PC-3 (cell line): Measurements from ENCODE around the gene NEXN. TPM values are rescaled to one million over a fixed set of nuclear protein-coding genes. Genes with fewer than 3 reads are reported as not detected.

Experiments
- ATAC-seq: fragments of 200-7000 bp; cut with Tn5 transposase; 2 replicates; pipeline ENCODE4 v1.9.1; 2020; ENCODE audit warnings: mild to moderate bottlenecking, moderate library complexity
- BruUV-seq: library from RNA; stranded (reverse); fragments of 400-500 nt; replicated peaks from 2 replicates; lab custom pipeline; 2021; lab: Mats Ljungman, UMichigan
- CTCF ChIA-PET: fragments of 300-600 bp; sonication (Branson Sonifier 250); formaldehyde crosslinking; loops from one replicate; lab custom pipeline; 2022; ENCODE audit warnings: antibody characterized with exemption; lab: Charles Lee
- POLR2A ChIA-PET: fragments of 300-600 bp; sonication (Branson Sonifier 250); formaldehyde crosslinking; loops from one replicate; lab custom pipeline; 2022; ENCODE audit warnings: antibody characterized with exemption; ENCODE audit not compliant: unreplicated experiment; lab: Charles Lee
- DNase-seq: peaks from one replicate; pipeline ENCODE4 v3.0.0-alpha.2; 2015
- H2AFZ ChIP-seq: fragments of 300-600 bp; sonication (generic); 2 replicates; pipeline ENCODE4 v1.6.0; 2016; ENCODE audit warnings: antibody characterized with exemption, low read length
- H3F3A ChIP-seq: fragments of 300-600 bp; sonication (generic); one replicate; pipeline ENCODE4 v1.6.0; 2017; ENCODE audit warnings: antibody characterized with exemption, low read length, control low read depth, mild to moderate bottlenecking; ENCODE audit not compliant: unreplicated experiment
- H3K27ac ChIP-seq: fragments of 300-600 bp; sonication (generic); 2 replicates; pipeline ENCODE4 v1.5.1; 2016; ENCODE audit warnings: mild to moderate bottlenecking, low read length
- H3K27me3 ChIP-seq: fragments of 300-600 bp; sonication (generic); 2 replicates; pipeline ENCODE4 v1.6.1; 2016; ENCODE audit warnings: low read length, mixed read lengths
- H3K36me3 ChIP-seq: fragments of 300-600 bp; sonication (generic); 2 replicates; pipeline ENCODE4 v1.6.1; 2016; ENCODE audit warnings: low read depth, mixed run types, low read length, mixed read lengths
- H3K4me1 ChIP-seq: fragments of 300-600 bp; sonication (generic); 2 replicates; pipeline ENCODE4 v1.5.1; 2016; ENCODE audit warnings: low read length; ENCODE audit not compliant: insufficient read depth
- H3K4me2 ChIP-seq: fragments of 300-600 bp; sonication (generic); 2 replicates; pipeline ENCODE4 v1.6.0; 2016; ENCODE audit warnings: low read length
- H3K4me3 ChIP-seq: fragments of 300-600 bp; sonication (generic); 2 replicates; pipeline ENCODE4 v1.5.1; 2016; ENCODE audit warnings: mild to moderate bottlenecking, low read length, mixed read lengths
- H3K79me2 ChIP-seq: fragments of 300-600 bp; sonication (generic); 2 replicates; pipeline ENCODE4 v1.6.1; 2017; ENCODE audit warnings: low read length, mixed read lengths
- H3K9ac ChIP-seq: fragments of 300-600 bp; sonication (generic); 2 replicates; pipeline ENCODE4 v1.6.0; 2016; ENCODE audit warnings: mild to moderate bottlenecking, low read length
- H3K9me2 ChIP-seq: fragments of 300-600 bp; sonication (generic); replicated peaks from 2 replicates; pipeline ENCODE4 v1.6.1; 2016; ENCODE audit warnings: mixed run types, low read length, mixed read lengths
- H3K9me3 ChIP-seq: fragments of 300-600 bp; sonication (generic); 2 replicates; pipeline ENCODE4 v1.6.1; 2016; ENCODE audit warnings: low read length, mixed read lengths
- H4K20me1 ChIP-seq: fragments of 300-600 bp; sonication (generic); 2 replicates; pipeline ENCODE4 v1.6.1; 2016; ENCODE audit warnings: low read length, mixed read lengths
- EZH2 ChIP-seq: fragments of 300-600 bp; sonication (generic); IDR thresholded peaks from one replicate; pipeline ENCODE4 v1.6.1; 2017; ENCODE audit warnings: antibody characterized with exemption, mild to moderate bottlenecking, low read length; ENCODE audit not compliant: unreplicated experiment
- EZH2phosphoT487 ChIP-seq: fragments of 300-600 bp; sonication (generic); IDR thresholded peaks from 2 replicates; pipeline ENCODE4 v1.6.1; 2018; ENCODE audit warnings: mild to moderate bottlenecking, antibody characterized with exemption, low read length, borderline replicate concordance
- intact Hi-C: fragments of 100-400 bp; cut with micrococcal nuclease; formaldehyde crosslinking; loops from 2 replicates; pipeline ENCODE4 v1.9.0; 2023
- total RNA-seq: library from RNA; depleted of rRNA; stranded (reverse); fragments of >200 nt; gene quantifications from 2 replicates; pipeline ENCODE4 v1.2.3, GENCODE V29; 2014
- TF ChIP-seq, protein P1 (sequence below): fragments of 300-600 bp; sonication (generic); conservative IDR thresholded peaks from 2 replicates; pipeline ENCODE4 v1.5.1; 2017; ENCODE audit warnings: antibody characterized with exemption, low read depth, mild to moderate bottlenecking, low read length

Gene NEXN
- total RNA-seq, 1 experiment from 2014 or later: 3.5 TPM

DNA sequence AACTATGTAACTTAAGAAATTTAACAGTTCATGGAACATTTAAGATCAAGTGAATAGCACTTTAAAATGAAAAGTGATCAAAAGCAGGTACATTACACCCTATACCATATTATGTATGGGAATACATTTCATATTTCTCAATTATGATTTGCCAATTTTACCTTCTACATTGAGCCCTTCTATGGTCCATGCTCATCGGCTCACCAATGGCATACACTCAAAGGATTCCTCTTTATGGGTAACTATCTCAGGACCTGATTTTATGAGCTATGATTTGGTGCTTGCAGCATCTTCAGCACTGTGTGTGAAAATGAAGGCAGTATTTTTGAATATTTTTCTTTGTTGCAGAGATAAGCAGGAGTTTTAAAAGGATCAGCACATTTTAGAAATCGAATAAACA, 56.9 kb downstream of the NEXN start:
- no peak overlapping the region for H3K27ac ChIP-seq
- peaks cover 72% of the 10 kb centered on the region for H3K36me3 ChIP-seq
- CTCF ChIA-PET: interaction anchor here (0.6 kb wide), 1 partner anchor 42 kb away, joined by 3 read pairs; no protein-coding TSS in a partner anchor
- H3K9me3 ChIP-seq: no peaks in the 10 kb centered on the region
- H2AFZ ChIP-seq: no peak overlapping the region
- H3K79me2 ChIP-seq: no peaks in the 10 kb centered on the region
- BruUV-seq: no TSS peak
- POLR2A ChIA-PET: no interaction called here
- H3K4me1 ChIP-seq: no peaks in the 10 kb centered on the region
- H3K27me3 ChIP-seq: no peaks in the 10 kb centered on the region
- ATAC-seq (no peak), DNase-seq (no peak)
- peaks cover 6% of the 10 kb centered on the region for H3F3A ChIP-seq
- H3K4me3 ChIP-seq: no peak overlapping the region
- TF ChIP-seq EZH2phosphoT487: no peak
- TF ChIP-seq, protein P1, sequence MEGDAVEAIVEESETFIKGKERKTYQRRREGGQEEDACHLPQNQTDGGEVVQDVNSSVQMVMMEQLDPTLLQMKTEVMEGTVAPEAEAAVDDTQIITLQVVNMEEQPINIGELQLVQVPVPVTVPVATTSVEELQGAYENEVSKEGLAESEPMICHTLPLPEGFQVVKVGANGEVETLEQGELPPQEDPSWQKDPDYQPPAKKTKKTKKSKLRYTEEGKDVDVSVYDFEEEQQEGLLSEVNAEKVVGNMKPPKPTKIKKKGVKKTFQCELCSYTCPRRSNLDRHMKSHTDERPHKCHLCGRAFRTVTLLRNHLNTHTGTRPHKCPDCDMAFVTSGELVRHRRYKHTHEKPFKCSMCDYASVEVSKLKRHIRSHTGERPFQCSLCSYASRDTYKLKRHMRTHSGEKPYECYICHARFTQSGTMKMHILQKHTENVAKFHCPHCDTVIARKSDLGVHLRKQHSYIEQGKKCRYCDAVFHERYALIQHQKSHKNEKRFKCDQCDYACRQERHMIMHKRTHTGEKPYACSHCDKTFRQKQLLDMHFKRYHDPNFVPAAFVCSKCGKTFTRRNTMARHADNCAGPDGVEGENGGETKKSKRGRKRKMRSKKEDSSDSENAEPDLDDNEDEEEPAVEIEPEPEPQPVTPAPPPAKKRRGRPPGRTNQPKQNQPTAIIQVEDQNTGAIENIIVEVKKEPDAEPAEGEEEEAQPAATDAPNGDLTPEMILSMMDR: no peak
- TF ChIP-seq EZH2: no peak
- intact Hi-C loops: no loop called here
- no peaks in the 10 kb centered on the region for H3K9me2 ChIP-seq
- 0 out of 2 replicates have a peak, but pooled peaks cover 7% of the 10 kb centered on the region for H4K20me1 ChIP-seq
- no peak overlapping the region for H3K4me2 ChIP-seq
- H3K9ac ChIP-seq: no peak overlapping the region

DNA sequence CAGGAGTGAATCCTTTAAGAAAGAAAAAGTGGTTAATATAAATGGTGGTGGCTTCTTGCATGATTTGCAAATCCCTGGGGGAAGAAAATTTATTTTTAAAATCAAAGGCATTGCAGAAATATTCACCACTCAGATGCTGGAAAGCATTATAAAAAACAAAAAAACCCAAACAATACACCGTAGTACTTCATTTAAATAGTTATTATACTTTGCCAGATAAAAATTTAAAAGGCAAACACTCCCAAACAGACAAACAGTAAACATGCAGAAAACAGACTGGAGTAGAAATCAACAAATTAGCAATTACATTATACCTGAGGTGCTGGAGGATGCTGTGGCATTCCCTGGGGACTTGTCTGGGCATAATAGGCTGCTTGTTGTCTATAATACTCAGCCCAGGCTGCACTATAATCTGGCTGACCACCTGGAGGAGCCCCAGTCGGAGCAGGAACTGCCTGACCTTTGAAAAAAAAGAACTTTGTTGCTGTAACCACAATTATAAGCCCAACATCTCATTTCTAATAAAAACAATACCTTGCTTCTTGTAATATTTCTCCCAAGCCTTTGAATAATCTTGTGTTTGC, 60.5 kb downstream of the NEXN start:
- Histone ChIP-seq H3K9me2 (no peaks in the 10 kb centered on the region), H3K4me2 (no peak overlapping the region), H3K9ac (no peak overlapping the region), H3K27ac (no peak overlapping the region), H3K4me3 (no peak overlapping the region), H3K9me3 (no peaks in the 10 kb centered on the region), H3F3A (peaks cover 6% of the 10 kb centered on the region), H2AFZ (no peak overlapping the region), H3K36me3 (peaks cover 87% of the 10 kb centered on the region), H3K79me2 (peaks cover 8% of the 10 kb centered on the region; the same call in 1 of the 2 replicates), H3K4me1 (no peaks in the 10 kb centered on the region), H3K27me3 (no peaks in the 10 kb centered on the region), H4K20me1 (peaks cover 17% of the 10 kb centered on the region)
- ChIA-PET POLR2A (no interaction called here), CTCF (no interaction called here)
- intact Hi-C loops: no loop called here
- peak; percentile 67; the same call in 1 of the 2 replicates for ATAC-seq
- TF ChIP-seq, protein P1: no peak; the same call in 1 of the 2 replicates
- no peak for TF ChIP-seq EZH2phosphoT487
- no peak for TF ChIP-seq EZH2
- DNase-seq: peak; percentile 20
- no TSS peak for BruUV-seq

DNA sequence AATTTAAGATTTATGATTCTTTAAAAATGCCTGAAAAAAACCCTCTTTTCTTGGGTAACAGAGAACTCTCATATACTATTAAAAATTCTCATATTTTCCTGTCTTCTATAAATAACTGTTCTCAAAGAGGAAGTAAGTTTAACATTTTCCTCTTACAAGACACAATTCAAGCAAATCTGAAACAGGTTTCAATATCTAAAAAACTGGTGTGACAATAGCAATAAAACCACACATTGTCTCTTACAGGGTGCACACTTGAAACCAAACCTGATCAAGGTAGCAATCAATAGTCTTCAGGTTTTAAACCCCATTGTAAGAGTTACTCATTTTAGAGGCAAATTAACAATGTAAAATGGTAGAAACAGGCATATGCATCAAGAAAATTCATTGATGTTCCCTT, 62.4 kb downstream of the NEXN start:
- DNase-seq (no peak), ATAC-seq (no peak)
- H3K4me2 ChIP-seq: no peak overlapping the region
- H3K79me2 ChIP-seq: peaks cover 18% of the 10 kb centered on the region; the same call in 1 of the 2 replicates
- H3K9me3 ChIP-seq: no peaks in the 10 kb centered on the region
- no peak overlapping the region for H2AFZ ChIP-seq
- TF ChIP-seq EZH2 (no peak), EZH2phosphoT487 (no peak)
- TF ChIP-seq, protein P1: no peak
- H4K20me1 ChIP-seq: peaks cover 13% of the 10 kb centered on the region
- peaks cover 92% of the 10 kb centered on the region for H3K36me3 ChIP-seq
- H3K9me2 ChIP-seq: no peaks in the 10 kb centered on the region
- H3K4me3 ChIP-seq: no peak overlapping the region
- intact Hi-C loops: no loop called here
- H3K9ac ChIP-seq: no peak overlapping the region
- CTCF ChIA-PET: no interaction called here
- no peaks in the 10 kb centered on the region for H3K27me3 ChIP-seq
- POLR2A ChIA-PET: no interaction called here
- H3F3A ChIP-seq: peaks cover 6% of the 10 kb centered on the region
- no peaks in the 10 kb centered on the region for H3K4me1 ChIP-seq
- BruUV-seq: no TSS peak
- H3K27ac ChIP-seq: no peak overlapping the region
